Fibroblast of the conjunctiva (primary cell): ENCODE results near the gene NAXD.
"Not testable (repeated sequence)": the region's sequence is repeated elsewhere in the genome, so short reads cannot be mapped to it uniquely, and the experiment has no call there.

Experiments used
- DNase-seq: peaks from one replicate; pipeline ENCODE4 v3.0.0-alpha.2; 2010; ENCODE audit warnings: low read depth

The NAXD gene

GRCh38 chr13:110664673-110665072 is 49.3 kb downstream of the NAXD start:
- no peak for DNase-seq

DNA sequence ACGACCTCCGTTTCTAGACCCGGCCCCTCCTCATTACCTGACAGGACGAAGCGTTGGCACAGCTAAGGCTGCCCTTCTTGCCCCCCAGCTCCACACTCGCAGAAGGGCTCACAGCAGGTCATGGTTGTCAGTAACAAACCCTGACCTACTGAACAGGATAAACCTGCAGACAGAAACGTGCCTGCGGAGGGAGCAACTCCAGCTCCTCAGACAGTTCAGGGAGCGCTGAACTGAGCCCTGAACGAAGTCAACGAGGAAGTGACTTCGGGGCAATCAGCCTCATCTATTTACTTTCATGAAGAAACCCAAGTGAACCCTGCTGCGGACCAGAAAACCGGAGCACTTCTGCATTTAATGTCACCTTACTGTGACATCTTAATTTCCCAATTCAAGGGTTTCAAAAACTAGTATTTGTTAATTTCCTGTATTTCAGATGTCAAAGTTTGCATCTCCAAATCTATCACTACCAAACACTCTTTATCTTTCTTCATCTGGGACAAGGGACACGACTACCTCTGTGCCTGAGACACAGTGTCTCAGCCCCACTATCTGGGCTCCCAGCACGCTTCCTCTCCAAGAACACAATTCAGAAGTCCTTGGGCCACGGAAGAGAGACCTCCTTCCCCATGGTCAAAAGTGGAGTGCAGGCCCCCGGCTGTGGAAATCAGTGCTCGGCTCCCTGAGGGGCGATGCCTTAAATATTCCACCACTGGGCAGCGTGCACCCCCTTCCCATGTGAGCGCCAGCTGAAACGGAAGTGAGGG is 50.3 kb downstream of the NAXD start:
- no peak for DNase-seq

GRCh38 chr13:110666255-110666533 is 50.8 kb downstream of the NAXD start:
- no peak for DNase-seq

- DNase-seq: no peak
Measured at GRCh38 chr13:110669036-110669435, 53.7 kb downstream of the NAXD start.

- not testable (repeated sequence) for DNase-seq
Measured at GRCh38 chr13:110669814-110670213, 54.5 kb downstream of the NAXD start.

- DNase-seq: no peak
Measured at GRCh38 chr13:110676595-110677587, 61.5 kb downstream of the NAXD start.

GRCh38 chr13:110677731-110678545 is 62.6 kb downstream of the NAXD start:
- DNase-seq: no peak

DNA sequence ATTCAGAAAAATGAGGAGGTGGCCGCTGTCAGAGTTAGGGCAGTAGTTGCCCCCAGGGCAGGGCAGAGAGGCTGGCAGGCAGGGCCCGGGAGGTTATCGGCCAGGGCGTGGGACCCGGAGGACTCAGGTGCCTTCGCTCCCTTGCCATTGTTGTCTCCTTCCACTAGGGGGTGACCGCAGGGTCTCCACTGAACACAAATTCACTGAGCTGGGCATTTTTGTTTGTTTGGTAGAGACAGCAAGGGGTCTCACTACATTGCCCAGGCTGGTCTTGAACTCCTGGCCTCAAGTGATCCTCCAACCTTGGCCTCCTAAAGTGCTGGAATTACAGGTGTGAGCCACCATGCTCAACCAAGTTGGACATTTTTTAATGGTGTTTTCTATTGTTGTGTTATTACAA is 65.5 kb downstream of the NAXD start:
- DNase-seq: no peak

DNA sequence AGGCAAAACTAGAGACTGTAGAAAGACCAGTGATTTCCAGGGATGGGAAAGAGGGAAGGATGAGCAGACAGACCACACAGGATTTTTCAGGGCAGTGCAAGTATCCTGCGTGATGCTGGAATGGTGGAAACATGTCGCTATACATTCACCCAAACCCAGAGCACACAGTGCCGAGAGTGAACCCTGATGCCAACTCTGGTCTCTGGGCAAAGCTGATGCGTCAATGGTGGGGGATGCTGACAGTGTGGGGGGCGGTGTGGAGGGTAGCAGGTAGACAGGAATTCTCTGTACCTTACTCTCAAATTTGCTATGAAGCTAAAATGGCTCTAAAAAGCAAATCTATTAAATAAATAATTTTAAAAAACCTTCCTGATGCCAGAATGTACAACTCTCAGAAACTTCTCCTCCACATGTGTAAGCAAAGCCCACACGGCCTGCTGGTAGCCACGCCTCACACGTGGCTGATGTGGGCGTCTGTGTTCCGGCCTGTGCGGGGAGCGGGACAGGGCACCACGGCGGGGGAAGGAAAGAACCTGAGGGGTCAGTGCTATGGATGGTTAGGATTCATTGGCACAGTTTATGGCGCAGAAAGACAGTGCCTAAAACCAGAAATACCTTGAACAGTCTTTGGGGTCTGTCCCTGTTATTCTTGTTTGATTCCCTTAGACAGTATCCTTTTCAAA is 66.7 kb downstream of the NAXD start:
- DNase-seq: no peak

DNA sequence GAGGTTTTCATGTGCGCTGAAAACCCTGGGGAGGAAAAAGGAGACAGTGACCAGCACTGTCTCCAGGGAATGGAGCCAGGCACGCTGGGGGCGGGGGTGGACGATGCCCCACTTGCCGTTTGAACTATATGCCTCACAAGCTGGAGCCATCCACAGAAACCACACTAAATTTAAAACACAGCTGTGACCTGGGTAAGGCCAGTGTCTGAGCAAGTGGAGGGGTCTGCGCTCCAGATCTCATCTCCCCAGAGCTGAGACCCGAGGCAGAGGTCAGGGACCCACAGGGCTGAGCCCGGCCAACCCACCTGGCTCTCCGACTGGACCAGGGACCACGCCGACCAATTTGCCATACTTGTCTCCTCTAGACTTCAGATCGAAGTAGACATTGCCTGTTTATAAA is 67.4 kb downstream of the NAXD start:
- no peak for DNase-seq

GRCh38 chr13:110683203-110683883 is 68.0 kb downstream of the NAXD start:
- no peak for DNase-seq

GRCh38 chr13:110683921-110684320 is 68.6 kb downstream of the NAXD start:
- DNase-seq: no peak

DNA sequence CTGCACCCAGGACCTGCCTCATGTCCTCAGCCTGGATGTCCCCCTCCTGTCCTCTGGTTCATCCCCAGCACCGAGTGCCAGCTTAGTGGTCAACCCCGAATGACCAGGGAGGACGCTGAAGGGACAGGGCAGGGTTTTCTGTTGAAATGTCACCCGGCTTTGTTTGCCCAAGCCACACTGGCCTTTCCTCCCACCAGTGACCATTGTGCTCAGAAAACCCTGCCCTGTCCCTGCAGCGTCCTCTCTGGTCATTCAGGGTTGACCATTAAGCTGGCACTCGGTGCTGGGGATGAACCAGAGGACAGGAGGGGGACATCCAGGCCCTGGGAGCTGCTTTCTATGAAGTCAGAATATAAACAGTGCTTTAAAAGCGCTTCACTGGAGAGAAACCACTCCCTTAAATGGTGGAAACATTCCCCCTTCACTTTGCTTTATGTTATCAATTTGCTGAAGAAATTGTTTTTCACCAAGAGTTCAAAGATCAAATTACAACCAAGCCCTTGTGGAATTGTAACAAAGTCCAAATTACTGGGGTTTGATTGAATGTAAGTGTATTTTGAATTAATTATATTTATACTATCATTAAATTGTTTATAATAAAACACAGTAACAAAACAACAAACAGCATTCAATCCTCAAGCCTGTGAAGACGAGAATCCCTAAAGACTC is 69.2 kb downstream of the NAXD start:
- no peak for DNase-seq

DNA sequence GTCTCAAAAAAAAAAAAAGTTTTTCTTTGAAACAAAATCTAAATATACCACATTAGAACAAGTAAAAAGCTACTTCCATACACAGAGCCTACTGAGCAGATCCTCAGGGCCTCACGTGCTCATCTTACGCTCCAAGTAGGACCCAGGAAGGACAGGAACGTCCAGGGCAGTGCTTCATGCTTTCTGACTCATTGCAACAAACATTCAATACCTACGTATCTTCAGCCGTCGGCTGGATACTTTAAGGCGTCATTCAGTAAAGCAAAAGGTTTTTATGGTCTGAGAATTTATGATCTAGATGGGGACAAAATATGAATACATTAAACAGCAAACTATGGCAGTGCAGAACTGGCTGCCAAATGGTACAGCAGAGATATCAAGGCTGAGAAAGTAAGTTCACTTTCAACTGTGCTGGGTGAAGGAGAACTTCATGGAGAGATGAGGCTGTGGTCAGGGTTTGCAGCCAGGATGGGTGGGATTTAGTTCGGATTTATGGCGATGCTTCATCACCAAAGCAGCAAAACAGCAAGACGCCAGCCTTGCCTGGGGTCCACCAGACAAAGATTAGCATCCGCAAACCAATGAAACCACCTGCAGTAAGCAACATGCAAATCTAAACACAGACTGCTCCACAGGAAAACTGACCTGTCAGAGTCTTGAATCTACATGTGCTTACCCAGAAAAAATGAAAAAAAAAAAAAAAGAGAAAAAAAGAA is 70.1 kb downstream of the NAXD start:
- no peak for DNase-seq

DNA sequence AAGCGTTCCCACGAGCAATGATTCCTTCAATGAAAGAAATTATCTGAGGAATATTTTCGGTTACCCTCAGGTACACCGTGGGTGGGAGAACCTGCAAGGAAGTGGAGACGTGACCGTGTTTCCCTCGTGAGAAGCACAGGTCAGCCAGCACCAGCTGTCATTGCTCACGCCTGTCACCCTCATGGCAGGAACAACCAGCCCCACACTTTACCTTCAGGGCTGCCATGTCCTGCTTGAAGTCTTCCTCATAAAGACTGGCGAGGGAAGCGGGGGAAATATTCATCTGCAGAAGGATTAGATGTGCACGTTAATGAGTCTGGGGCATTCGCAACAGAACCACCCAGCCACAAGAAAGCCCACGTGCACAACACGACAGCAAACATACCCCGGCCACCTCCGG is 72.4 kb downstream of the NAXD start:
- DNase-seq: no peak

GRCh38 chr13:110689041-110689440 is 73.7 kb downstream of the NAXD start:
- DNase-seq: no peak
